OCI-LY7 (cell line): ENCODE measurements around the gene DPPA2. TPM values are rescaled to one million over a fixed set of nuclear protein-coding genes. Genes with fewer than 3 reads are reported as not detected.

ENCODE experiments used
- BruUV-seq: library from RNA; stranded (reverse); fragments of 400-500 nt; replicated peaks from 2 replicates; lab custom pipeline; 2021; lab: Mats Ljungman, UMichigan
- CTCF ChIA-PET: fragments of 300-600 bp; sonication (Branson Sonifier 250); formaldehyde crosslinking; loops from one replicate; lab custom pipeline; 2022; ENCODE audit warnings: antibody characterized with exemption; ENCODE audit not compliant: unreplicated experiment; lab: Charles Lee
- POLR2A ChIA-PET: fragments of 300-600 bp; sonication (Branson Sonifier 250); formaldehyde crosslinking; loops from one replicate; lab custom pipeline; 2022; ENCODE audit warnings: antibody characterized with exemption; lab: Charles Lee
- DNase-seq: peaks from one replicate; pipeline ENCODE4 v3.0.0-alpha.2; 2015; ENCODE audit warnings: low spot score
- H2AFZ ChIP-seq: fragments of 200-600 bp; sonication (generic), shearing (Covaris generic); 2 replicates; pipeline ENCODE4 v1.6.1; 2014; ENCODE audit warnings: mild to moderate bottlenecking, antibody characterized with exemption, low read length, moderate library complexity
- H3K27ac ChIP-seq: fragments of 200-600 bp; sonication (generic); 2 replicates; pipeline ENCODE4 v1.5.1; 2014; ENCODE audit warnings: mixed run types, low read depth, mild to moderate bottlenecking, moderate library complexity, low read length, inconsistent platforms; ENCODE audit not compliant: poor library complexity, severe bottlenecking
- H3K36me3 ChIP-seq: fragments of 200-600 bp; sonication (generic); 2 replicates; pipeline ENCODE4 v1.6.1; 2014; ENCODE audit warnings: mild to moderate bottlenecking, antibody characterized with exemption, low read length, moderate library complexity, mixed read lengths; ENCODE audit not compliant: insufficient read depth
- H3K4me1 ChIP-seq: fragments of 200-600 bp; sonication (generic); 2 replicates; pipeline ENCODE4 v1.5.1; 2014; ENCODE audit warnings: mild to moderate bottlenecking, low read length; ENCODE audit not compliant: insufficient read depth, poor library complexity, severe bottlenecking
- H3K4me2 ChIP-seq: fragments of 200-600 bp; sonication (generic); 2 replicates; pipeline ENCODE4 v1.6.1; 2014; ENCODE audit warnings: mild to moderate bottlenecking, low read length
- H3K4me3 ChIP-seq: fragments of 200-600 bp; sonication (generic); 2 replicates; pipeline ENCODE4 v1.5.1; 2014; ENCODE audit warnings: mild to moderate bottlenecking, low read depth, low read length; ENCODE audit not compliant: poor library complexity, severe bottlenecking
- H3K79me2 ChIP-seq: fragments of 200-600 bp; sonication (generic); 2 replicates; pipeline ENCODE4 v1.6.1; 2016; ENCODE audit warnings: low read depth, mild to moderate bottlenecking, low read length, moderate library complexity, mixed read lengths; ENCODE audit not compliant: insufficient read depth
- H3K9me2 ChIP-seq: fragments of 200-600 bp; sonication (generic); 2 replicates; pipeline ENCODE4 v1.6.1; 2016; ENCODE audit warnings: mild to moderate bottlenecking, low read length, mixed read lengths; ENCODE audit not compliant: insufficient read depth
- H3K9me3 ChIP-seq: fragments of 200-600 bp; sonication (generic); 2 replicates; pipeline ENCODE4 v1.6.1; 2014; ENCODE audit warnings: mild to moderate bottlenecking, mixed run types, low read length, mixed read lengths
- H4K20me1 ChIP-seq: fragments of 200-600 bp; sonication (generic); 2 replicates; pipeline ENCODE4 v1.6.1; 2014; ENCODE audit warnings: mild to moderate bottlenecking, antibody characterized with exemption, low read length, moderate library complexity, mixed read lengths; ENCODE audit not compliant: insufficient read depth
- CTCF ChIP-seq: fragments of 200-600 bp; sonication (generic); conservative IDR thresholded peaks from 2 replicates; pipeline ENCODE4 v1.5.1; 2014; ENCODE audit warnings: mild to moderate bottlenecking, antibody characterized with exemption, low read length, moderate library complexity, mixed read lengths
- EZH2phosphoT487 ChIP-seq: fragments of 200-600 bp; sonication (generic); IDR thresholded peaks from 2 replicates; pipeline ENCODE4 v1.6.1; 2018; ENCODE audit warnings: low read depth, borderline replicate concordance, mild to moderate bottlenecking, mixed run types, antibody characterized with exemption, low read length, moderate library complexity, mixed read lengths
- intact Hi-C: fragments of 100-400 bp; cut with micrococcal nuclease; formaldehyde crosslinking; loops from one replicate; pipeline ENCODE4 v1.10.0; 2022; ENCODE audit not compliant: unreplicated experiment
- total RNA-seq, 2 experiments: library from RNA; depleted of rRNA in 1 of 2; stranded (reverse); fragments of >200 nt in 1 of 2; shearing (Covaris generic) in 1 of 2; gene quantifications; 2 replicates each; pipeline ENCODE4 v1.2.3, GENCODE V29; 2014 to 2022

DPPA2 gene
- total RNA-seq, 2 experiments from 2014 or later = not detected

GRCh38 chr3:109330405-109330804 is 14.1 kb upstream of the DPPA2 start:
- CTCF ChIA-PET = no interaction called here
- no peak for TF ChIP-seq EZH2phosphoT487
- TF ChIP-seq CTCF = no peak
- Histone ChIP-seq H2AFZ (no peak overlapping the region), H3K4me2 (no peak overlapping the region), H3K9me3 (no peaks in the 10 kb centered on the region), H3K9me2 (no peaks in the 10 kb centered on the region), H3K79me2 (no peaks in the 10 kb centered on the region), H3K36me3 (no peaks in the 10 kb centered on the region), H3K4me3 (no peak overlapping the region), H3K27ac (no peak overlapping the region), H3K4me1 (no peaks in the 10 kb centered on the region), H4K20me1 (no peaks in the 10 kb centered on the region)
- POLR2A ChIA-PET = no interaction called here
- intact Hi-C loops = no loop called here
- no TSS peak for BruUV-seq
- DNase-seq = no peak

DNA sequence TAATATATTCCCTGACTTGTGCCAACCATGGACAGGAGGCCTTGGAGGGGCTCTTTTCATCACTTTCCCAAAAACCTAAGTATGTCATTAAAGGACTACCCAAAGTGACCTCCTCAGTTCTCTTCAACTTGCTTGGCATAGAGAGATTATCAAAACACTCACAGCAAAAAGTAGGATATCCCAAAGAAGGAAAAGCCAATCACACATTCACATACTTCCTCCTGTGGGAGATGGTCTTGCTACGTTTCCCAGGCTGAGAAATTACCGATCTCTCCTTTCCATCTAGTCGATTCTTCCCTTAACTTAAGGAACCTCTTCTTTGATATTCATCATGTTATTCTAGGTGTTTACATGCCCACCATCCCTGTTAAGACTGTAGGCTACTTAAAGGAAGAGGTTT is 11.9 kb upstream of the DPPA2 start:
- no peaks in the 10 kb centered on the region for H3K9me2 ChIP-seq
- H2AFZ ChIP-seq = no peak overlapping the region
- no peak overlapping the region for H3K4me3 ChIP-seq
- POLR2A ChIA-PET = no interaction called here
- CTCF ChIA-PET = no interaction called here
- H3K9me3 ChIP-seq = no peaks in the 10 kb centered on the region
- no peaks in the 10 kb centered on the region for H3K4me1 ChIP-seq
- H3K36me3 ChIP-seq = no peaks in the 10 kb centered on the region
- H3K79me2 ChIP-seq = no peaks in the 10 kb centered on the region
- H4K20me1 ChIP-seq = no peaks in the 10 kb centered on the region
- intact Hi-C loops = no loop called here
- no peak overlapping the region for H3K27ac ChIP-seq
- H3K4me2 ChIP-seq = no peak overlapping the region
- no peak for TF ChIP-seq CTCF
- TF ChIP-seq EZH2phosphoT487 = no peak
- no peak for DNase-seq
- BruUV-seq = no TSS peak

GRCh38 chr3:109325657-109326056 is 9.3 kb upstream of the DPPA2 start:
- no peaks in the 10 kb centered on the region for H3K4me1 ChIP-seq
- ChIA-PET CTCF (no interaction called here), POLR2A (interaction anchor here (0.5 to 0.6 kb wide), 2 partner anchors 26 to 74 kb away, joined by 3 to 4 read pairs; no protein-coding TSS in a partner anchor)
- H3K9me3 ChIP-seq = no peaks in the 10 kb centered on the region
- no peaks in the 10 kb centered on the region for H3K9me2 ChIP-seq
- no TSS peak for BruUV-seq
- H3K36me3 ChIP-seq = no peaks in the 10 kb centered on the region
- no peak overlapping the region for H3K27ac ChIP-seq
- H2AFZ ChIP-seq = no peak overlapping the region
- H4K20me1 ChIP-seq = no peaks in the 10 kb centered on the region
- H3K4me2 ChIP-seq = no peak overlapping the region
- TF ChIP-seq CTCF (no peak), EZH2phosphoT487 (no peak)
- no peaks in the 10 kb centered on the region for H3K79me2 ChIP-seq
- no peak overlapping the region for H3K4me3 ChIP-seq
- intact Hi-C loops = no loop called here
- no peak for DNase-seq
